GM18868 (cell line): ENCODE measurements around the gene TLK1.

Experiments used
- ATAC-seq: cut with Tn5 transposase; IDR thresholded peaks from one replicate; pipeline ENCODE4 v1.9.1; 2021; ENCODE audit warnings: mild to moderate bottlenecking, moderate library complexity; ENCODE audit not compliant: unreplicated experiment

TLK1 gene

DNA sequence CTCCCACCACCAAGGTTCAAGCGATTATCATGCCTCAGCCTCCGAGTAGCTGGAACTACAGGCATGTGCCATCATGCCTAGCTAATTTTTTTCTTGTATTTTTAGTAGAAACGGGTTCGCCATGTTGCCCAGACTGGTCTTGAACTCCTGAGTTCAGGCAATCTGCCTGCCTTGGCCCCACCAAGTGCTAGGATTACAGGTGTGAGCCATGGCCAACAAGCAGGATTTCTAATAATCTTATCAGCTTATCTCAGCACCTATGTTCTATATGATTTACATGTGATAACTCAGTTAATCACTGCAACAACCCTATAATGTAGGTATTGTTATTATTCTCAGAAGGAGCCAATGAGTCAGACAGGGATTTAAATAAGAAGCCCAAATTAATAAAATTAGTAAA lies 151.3 kb downstream of the TLK1 start:
- ATAC-seq, result no peak

- no peak for ATAC-seq
Observed at GRCh38 chr2:171008550-171009205, 152.0 kb downstream of the TLK1 start.

DNA sequence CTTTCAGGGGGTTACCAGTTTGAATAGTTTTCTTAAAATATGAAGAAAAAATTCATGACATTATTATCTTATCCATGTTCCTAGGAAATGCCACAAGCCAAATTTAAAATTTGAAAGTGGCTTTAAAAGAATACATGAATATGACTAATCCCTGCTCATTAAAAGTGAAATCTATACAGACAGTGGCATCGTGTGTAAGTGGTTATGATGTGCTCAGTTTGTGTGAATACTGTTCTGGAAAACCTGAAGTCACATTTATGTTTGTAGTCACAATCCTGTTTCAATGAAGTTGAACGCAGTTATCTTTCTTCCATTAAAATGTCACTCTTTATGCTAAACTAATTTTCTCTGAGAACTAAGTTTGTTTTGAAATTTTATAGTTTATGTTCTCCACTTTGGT lies 155.9 kb downstream of the TLK1 start:
- no peak for ATAC-seq

- ATAC-seq, result no peak
Observed at GRCh38 chr2:171004363-171004762, 156.3 kb downstream of the TLK1 start.

GRCh38 chr2:170999654-171000053 lies 161.0 kb downstream of the TLK1 start:
- no peak for ATAC-seq

- ATAC-seq, result no peak
Observed at GRCh38 chr2:170997893-170998597, 162.6 kb downstream of the TLK1 start.

GRCh38 chr2:170996316-170996715 lies 164.4 kb downstream of the TLK1 start:
- no peak for ATAC-seq

GRCh38 chr2:170991398-170992182 lies 169.1 kb downstream of the TLK1 start:
- no peak for ATAC-seq

DNA sequence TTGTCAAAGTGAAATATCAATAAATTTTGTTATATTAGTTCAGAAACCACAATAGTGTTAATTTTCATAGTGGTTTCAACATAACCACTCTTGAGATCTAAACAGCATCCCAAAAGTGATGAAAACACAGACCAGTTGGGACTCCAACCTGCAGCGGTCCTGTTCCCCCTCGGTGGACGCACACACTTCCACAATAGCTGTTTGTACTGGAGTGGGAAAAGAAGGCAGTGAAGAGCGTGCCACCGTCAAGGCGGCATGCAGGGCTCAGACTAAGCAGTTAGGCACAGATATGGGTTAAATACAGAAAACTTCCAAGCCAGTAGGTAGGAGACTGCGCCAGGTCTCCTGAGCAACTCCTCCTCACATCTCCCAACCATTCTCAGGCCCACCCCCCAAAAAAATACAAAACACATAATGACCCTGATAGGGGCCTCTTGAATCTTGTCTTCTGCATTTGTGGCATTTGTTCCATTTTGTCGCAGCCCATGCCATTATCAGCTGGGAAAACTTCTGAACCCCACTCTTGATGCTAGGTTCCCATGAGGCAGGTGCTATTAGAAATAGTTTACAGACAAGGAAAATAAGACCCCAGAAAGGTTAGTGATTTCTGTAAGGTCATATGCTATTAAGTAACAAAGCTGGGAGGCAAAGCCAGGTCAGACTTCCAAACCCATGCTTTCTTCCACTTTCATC lies 174.0 kb downstream of the TLK1 start:
- no peak for ATAC-seq

DNA sequence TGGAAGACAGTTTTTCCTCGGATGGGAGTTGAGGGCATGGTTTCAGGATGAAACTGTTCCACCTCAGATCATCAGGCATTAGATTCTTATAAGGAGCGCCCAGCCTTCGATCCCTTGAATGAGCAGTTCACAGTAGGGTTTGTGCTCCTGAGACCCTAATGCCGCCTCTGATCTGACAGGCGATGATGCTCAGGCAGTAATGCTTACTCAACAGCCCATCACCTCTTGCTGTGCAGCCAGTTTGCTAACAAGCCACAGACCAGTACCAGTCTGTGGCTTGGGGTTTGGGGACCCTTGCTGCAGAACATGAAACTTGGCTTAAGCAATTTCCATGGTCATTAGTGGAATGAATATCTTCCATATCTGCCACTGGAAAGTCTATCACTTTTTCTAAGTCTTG lies 175.3 kb downstream of the TLK1 start:
- ATAC-seq, result no peak

GRCh38 chr2:170984079-170984478 lies 176.6 kb downstream of the TLK1 start:
- ATAC-seq, result no peak

DNA sequence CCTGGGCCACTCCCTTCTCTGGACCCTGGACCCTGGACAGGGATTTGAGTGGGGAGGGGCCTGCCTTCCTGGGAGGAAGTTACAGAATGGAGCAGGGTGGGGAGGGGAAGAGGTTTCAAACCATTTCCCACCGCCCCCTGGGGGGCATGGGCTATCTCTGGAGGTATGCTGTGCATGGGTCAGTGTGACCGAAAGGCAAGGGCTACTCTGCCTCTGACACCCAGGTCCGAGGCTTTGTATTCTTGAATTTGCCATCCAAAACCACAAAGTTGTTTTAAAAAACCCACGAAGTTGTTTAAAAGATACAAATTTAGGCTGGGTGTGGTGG lies 184.8 kb downstream of the TLK1 start:
- no peak for ATAC-seq

GRCh38 chr2:170975127-170975942 lies 185.4 kb downstream of the TLK1 start:
- no peak for ATAC-seq

GRCh38 chr2:170974304-170974993 lies 186.2 kb downstream of the TLK1 start:
- no peak for ATAC-seq

- peak; percentile 86 for ATAC-seq
Observed at GRCh38 chr2:170973492-170974303, 187.0 kb downstream of the TLK1 start.

DNA sequence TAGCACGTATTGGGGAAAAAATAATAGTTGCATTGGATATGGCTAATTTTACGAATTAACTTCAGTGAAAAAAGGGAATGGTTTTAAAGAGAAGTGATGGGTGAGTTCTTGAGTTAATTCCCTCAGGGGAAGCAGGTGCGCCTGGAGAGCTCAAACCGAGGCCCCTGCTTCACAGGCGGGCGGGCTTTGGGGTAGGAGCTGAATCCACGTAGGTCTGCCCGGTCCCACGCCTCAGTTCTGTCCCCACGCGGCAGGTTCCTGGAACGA lies 187.5 kb downstream of the TLK1 start:
- no peak for ATAC-seq

DNA sequence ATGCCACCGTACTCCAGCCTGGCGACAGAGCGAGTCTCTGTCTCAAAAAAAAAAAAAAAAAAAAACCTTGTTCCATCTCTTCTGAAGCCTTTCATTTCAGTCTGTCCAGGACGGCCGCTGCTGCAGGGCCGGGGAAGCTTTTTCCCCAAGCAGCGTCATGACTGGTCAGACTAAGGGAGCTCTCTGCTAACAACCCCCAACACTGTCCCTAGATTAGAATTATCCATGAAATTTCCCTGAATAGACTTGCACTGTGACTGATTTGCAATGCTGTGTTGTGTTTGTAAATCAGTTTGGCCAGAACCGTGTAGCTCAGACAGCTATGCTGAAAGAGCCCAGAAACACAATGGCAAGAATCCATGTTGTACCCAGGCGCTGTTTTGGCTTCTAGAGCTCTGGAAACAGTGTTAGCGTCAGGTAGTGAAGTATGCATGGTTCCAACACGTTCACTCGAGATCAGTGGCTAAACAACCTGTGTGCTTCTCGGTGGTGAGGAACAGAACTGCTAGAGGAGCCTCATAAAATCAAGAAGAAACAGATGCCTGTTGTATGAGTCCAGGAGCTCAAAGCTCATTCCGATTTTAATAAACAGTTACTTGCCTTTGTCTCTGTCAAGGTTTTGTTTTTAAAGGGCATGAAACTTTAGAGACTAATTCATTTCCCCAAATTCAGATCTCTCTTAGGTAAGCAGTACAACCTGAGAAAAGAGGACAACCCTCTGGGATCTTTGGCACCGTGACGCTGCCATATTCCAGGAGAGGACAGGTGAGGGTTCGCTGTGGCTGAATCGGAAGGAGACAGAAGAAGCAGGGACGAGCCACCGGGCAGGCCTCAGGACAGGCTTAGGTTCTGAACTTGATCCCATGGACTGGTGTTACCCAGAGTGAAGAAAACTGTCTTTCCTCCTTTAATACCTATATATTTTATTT lies 188.1 kb downstream of the TLK1 start:
- peak; percentile 5 for ATAC-seq

- ATAC-seq, result no peak
Observed at GRCh38 chr2:170971071-170971470, 189.6 kb downstream of the TLK1 start.
